SIG-M5 treated with dmso at 0.1 percent for 504 hours (cell line): ENCODE measurements around the gene PCBP3.

Experiments used
- DNase-seq: peaks from one replicate; lab custom pipeline; 2025; ENCODE audit not compliant: unreplicated experiment; lab: John Stamatoyannopoulos, UW

The PCBP3 gene

DNA sequence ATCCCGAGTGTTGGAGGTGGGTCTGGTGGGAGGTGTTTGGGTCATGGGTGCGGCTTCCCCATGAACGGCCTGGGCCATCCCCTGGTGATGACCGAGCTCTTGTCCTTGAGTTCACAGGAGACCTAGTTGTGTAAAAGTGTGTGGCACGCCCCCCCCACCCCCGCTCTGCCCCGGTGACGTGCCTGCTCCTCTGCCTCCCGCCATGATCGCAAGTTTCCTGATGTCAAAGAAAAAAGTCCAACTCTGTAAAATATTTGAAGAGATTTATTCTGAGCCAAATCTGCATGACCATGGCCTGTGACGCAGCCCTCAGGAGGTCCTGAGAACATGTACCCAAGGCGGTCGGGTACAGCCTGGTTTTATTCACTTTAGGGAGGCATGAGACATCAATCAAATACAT is 212.9 kb downstream of the PCBP3 start:
- no peak for DNase-seq

- no peak for DNase-seq
Observed at GRCh38 chr21:45856906-45857305, 213.4 kb downstream of the PCBP3 start.

DNA sequence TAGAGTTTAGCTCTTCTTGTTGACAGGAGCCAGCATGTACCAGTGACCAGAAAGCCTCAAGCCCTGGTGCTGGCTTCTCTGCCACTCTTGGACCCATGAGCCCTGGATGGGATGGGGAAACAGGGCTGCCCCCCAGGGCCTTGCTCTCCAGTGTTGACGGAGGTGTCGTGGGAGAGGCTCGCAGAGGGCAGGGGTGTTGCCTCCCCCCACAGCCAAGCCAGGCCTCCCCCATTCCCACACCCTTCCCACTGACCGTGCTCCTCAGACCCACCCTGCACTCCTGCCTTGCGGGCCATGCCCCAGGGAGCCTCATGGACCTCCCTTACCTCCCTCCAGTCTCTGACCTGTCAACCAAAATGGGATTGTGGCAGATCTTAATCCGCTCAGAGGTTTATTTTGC is 214.2 kb downstream of the PCBP3 start:
- DNase-seq, result no peak

GRCh38 chr21:45858180-45858579 is 214.7 kb downstream of the PCBP3 start:
- DNase-seq, result no peak

GRCh38 chr21:45859041-45859761 is 215.7 kb downstream of the PCBP3 start:
- DNase-seq, result no peak

DNA sequence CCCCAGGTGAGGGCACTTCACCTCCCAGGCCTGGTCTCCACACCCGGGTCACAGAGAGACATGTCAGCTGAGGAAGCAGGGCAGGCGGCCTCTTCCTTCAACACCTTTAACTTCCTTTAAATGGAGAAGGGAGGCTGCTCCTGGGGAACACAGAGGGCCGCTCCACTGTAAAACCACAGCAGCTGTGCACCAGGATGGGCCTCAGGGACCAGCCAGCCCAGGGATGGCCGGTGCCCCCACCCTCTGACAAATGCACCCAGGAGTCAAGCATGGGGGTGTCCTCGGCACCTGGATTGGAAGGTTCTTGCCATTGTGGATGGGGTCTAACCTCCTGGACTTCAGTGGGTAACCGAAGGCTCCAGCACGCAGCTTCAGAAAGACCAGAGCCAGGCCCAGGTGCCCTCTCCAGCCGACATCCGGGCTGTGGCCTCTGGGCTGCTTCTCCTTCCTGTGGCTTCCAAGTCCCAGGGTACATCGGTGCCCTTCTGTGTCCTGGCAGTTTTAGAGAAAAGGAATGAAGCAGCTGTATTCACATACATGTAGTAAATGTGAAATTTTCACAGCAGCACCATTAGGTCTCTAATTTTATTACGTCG is 216.3 kb downstream of the PCBP3 start:
- DNase-seq, result no peak

GRCh38 chr21:45860493-45861155 is 217.1 kb downstream of the PCBP3 start:
- DNase-seq, result no peak

DNA sequence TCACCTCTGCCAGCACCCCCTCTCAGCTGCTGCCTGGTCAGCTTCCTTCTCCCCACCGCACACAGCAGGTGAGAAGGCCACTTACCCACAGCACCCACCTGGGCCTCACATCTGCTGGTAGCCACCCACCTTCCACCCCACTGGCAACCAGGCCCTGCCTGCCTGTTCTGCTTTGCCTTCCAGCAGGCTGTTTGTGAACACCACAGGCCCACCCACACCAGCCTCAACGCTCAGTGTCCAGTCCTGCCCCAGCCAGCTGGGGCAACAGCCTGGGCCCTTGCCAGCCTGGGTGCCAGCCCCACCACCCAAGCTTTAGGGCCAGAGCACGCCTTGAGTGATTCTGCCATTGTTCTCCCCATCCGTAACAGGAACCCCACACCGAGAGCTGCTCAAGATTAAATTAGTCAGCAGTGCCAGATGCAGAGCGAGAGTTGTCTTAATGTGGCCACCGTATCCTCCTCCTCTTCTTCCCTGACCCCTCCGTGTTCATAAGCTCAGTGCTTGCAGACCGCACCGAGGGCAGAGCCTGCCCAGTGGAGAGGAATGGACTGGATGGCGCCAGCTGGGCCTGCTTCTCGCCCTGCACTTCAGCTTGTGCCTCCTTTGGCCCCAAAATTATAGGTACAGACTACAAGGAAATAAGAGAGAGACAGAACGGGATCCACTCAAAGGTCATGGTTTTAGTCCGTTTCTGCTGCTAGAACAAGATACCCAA is 217.8 kb downstream of the PCBP3 start:
- no peak for DNase-seq

DNA sequence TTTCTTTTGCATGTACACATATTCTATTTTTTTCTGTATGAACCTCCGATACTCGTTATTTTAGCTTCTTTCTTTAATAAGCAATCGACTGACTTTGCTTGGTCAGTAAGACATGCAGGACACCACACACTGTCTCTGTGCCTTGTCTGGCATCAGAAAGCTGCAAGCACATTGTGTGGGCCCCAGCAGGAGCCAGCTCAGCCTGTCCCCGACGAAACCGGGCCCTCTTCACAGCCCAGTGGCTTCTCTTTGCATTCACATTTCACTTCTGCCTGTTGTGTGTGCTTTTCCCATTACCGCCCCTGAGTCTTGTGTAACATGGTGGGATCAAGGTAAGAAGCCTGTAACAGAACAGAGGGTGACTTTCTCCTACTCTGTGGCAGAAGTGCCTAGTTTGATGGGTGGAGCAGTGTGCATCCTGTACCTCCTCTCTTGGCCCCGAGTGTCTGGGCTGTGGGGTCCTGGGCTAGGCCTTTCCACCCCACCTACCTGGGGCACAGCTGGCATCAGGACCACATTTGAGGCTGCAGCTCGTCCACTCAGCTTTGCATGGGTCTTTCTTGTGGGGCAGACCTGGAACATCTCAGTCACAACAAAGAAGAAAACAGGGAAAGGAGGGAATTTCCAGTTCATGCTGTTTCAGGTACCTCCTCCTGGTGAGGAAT is 219.2 kb downstream of the PCBP3 start:
- no peak for DNase-seq

- DNase-seq, result no peak
Observed at GRCh38 chr21:45863267-45863666, 219.7 kb downstream of the PCBP3 start.

DNA sequence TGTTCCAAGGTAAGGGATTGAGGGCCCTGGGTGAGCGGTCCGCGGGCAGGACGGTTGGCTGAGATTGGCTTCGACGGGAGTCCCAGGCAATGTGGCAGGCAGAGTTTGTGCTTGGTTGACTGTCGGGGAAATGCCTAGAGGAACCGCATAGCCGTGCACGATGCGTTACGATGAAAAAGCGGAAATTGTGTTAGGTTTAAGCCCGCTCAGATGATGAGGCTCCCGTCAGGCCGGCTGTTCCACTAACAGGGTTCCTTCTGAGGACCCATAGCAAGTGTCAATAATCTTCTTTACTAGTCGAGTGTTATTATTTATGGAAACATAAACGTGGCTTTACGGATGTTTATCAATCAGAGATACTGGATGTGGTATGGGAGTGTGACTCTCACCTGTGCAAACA is 220.2 kb downstream of the PCBP3 start:
- no peak for DNase-seq

GRCh38 chr21:45864436-45864835 is 220.9 kb downstream of the PCBP3 start:
- DNase-seq, result no peak

GRCh38 chr21:45865106-45865835 is 221.7 kb downstream of the PCBP3 start:
- DNase-seq, result no peak

DNA sequence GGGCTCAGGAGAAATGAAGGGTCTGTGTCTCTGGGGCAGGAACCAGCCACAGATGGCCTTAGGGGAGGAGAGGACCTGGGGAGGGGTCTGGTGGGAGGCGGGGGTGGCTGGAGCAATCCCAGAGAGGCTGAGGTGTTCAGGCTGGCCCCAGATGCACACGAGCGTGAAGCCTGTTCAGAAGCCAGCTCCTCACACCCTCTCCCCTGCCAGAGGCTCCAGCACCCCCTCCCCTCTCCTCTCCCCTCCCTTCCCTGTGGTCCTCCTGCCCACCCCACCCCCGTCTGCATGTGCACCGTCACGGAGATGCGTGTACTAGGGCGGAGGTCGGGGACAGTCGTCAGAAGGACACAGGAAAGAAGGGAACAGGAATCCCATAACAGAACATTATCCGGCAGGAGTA is 223.0 kb downstream of the PCBP3 start:
- DNase-seq, result no peak

DNA sequence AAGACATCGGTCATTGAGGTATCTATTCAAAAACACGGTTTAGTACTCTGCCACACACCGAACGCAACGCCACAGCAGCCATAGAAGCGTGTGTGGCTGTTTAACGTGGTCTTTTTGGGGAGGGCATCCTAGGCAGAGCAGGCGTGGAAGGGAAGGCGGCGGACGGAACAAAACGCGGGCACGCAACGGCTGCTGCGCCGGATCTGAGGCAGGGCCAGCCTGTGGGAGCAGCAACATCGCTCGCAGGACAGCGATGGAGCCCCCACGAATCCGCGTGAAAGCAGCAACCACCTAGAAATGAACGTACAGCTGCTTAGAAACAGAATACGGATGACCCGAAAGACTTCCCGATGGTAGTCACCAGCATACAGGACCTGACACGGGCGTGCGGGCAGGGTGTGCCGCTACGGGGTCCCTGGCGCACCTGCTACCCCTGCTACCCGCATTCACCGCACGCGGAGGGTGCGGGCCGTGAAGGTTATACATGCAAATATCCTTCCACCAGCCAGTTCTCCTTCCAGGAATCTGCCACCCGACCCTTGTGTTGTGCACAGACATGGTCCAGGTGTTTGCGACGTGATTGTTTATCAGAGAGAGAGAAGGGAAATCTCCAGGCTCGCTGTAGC is 223.6 kb downstream of the PCBP3 start:
- no peak for DNase-seq

DNA sequence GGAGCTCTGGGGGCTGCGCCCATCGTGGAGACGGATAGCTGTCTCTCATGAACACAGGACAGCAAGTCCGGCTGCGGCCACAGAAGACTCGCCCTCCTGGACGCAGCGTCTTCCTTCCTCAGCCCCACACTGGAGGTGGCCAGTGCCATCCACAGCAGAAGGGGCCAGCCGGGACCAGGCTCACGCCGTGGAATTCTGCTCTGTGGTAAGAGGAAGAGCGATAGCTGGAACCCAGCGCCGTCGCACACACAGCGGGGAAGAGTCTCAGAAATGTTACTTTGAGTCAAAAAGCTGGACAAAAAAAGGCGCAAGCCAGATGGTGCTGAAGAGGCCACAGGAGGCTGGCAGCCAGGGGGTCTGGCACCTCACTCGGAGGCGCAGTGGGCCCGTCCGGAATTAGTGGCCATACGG is 224.2 kb downstream of the PCBP3 start:
- no peak for DNase-seq

DNA sequence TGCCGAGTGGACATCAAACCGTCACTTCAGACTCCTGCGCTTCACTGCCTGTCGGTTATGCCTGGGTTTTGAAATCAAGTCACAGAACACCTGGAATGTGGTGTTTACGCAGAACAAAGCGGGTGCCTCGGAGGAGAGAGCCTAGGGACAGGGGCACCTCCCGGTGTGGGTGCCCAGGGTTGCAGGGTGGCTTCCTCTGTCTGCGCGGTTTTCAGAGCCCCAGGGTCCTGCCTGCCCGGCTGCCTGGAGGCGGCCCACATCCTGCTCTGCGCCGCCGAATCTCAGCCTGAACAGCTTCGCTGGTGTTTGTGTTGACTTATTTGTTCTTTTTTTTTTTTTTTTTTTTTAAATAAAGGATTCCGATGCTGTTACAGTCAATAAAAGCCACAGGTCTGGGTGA is 224.6 kb downstream of the PCBP3 start:
- no peak for DNase-seq

GRCh38 chr21:45868488-45868887 is 225.0 kb downstream of the PCBP3 start:
- no peak for DNase-seq

DNA sequence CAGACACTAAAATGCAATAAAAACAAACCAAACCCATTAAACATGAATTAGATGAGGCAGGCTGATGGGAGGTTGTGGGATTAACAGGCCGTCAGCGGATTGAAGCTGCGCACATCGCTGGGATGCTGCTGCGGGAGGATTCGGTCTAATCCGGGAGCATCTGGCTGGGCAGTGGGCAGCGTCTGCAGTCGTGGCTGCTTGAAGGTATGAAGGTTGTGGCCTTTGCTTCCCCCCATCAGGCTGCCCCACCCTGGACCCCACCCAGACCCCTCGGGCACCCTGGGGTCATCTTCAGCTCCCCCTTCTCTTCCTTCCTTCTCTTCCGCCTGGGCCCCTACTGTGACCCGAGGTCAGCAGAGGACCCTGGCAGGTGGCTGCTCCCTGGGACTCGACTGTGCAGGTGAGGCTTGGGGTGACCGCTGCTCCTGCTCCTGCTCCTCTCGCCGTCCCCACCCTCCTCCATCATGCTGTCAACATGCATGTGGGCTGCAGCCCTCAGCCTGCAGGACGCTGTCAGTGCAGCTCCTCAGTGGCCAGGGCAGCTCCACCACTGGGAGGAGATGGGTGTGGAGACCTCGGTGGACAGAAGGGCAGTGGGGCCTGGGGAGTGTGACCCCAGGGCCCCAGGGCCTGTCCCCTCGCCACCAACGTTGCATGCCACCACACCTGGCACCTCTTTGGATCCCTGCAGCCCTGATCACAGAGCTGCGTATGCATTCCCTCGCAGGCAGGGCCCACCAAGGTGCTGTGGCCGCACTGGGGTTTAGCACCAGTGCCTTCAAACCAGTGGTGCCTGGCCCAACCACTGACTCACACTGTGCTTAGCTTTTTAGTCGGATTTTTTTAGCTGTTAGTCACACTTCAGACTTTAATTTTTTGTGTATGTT is 225.8 kb downstream of the PCBP3 start:
- DNase-seq, result no peak
